ENCODE data around the gene DCAF10.
"Not testable (repeated sequence)": the region's sequence is repeated elsewhere in the genome, so short reads cannot be mapped to it uniquely, and the experiment has no call there.

DCAF10 gene

DNA sequence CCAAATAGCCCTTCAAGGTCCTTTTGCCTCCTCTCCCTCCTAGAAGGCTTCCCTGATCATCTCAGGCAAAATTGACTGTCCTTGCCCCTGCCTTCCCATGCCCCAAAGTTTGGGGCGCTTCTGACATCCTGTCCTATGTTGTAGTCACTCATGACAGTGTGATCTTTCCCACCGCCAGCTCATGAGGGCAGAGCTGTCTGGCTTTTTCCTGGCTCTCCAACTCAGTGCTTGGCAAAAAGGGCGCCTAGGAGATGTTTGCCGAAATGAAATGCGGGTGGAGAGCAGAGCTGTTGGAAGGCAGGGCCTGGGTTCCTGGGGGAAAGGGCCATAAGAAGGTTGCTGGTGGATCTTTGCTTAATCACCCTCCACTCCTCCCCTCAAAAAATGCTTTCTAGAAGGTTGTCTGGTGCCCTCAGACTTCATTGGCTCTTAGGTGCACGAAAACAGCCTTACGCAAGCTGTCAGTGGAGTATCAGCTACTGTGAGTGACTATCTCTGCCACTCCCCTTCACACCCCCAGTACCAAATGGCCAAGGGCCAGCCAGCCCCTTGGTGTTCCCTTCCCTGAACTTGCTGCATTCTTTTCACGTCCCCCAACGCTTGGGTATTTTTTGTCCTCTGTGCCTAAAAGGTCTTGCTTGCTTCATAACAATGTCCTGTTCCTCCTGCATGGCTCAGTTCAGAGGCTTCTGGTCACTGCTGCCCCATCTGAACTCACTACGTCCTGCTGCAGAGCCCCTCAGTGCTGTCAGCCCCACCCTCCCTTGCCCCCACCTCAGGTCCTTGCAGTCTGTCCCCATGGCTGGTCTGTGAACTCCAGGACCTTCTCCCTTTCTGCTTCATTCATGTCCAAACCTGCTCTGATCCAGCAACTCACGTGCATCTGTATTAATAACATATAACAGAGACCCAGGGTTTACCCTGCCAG is 106.0 kb downstream of the DCAF10 start:
- TF ChIP-seq, protein P1, sequence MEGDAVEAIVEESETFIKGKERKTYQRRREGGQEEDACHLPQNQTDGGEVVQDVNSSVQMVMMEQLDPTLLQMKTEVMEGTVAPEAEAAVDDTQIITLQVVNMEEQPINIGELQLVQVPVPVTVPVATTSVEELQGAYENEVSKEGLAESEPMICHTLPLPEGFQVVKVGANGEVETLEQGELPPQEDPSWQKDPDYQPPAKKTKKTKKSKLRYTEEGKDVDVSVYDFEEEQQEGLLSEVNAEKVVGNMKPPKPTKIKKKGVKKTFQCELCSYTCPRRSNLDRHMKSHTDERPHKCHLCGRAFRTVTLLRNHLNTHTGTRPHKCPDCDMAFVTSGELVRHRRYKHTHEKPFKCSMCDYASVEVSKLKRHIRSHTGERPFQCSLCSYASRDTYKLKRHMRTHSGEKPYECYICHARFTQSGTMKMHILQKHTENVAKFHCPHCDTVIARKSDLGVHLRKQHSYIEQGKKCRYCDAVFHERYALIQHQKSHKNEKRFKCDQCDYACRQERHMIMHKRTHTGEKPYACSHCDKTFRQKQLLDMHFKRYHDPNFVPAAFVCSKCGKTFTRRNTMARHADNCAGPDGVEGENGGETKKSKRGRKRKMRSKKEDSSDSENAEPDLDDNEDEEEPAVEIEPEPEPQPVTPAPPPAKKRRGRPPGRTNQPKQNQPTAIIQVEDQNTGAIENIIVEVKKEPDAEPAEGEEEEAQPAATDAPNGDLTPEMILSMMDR (conservative IDR thresholded peaks at IDR 0.05) = no peak
- no peak overlapping the region for H3K27ac ChIP-seq

DNA sequence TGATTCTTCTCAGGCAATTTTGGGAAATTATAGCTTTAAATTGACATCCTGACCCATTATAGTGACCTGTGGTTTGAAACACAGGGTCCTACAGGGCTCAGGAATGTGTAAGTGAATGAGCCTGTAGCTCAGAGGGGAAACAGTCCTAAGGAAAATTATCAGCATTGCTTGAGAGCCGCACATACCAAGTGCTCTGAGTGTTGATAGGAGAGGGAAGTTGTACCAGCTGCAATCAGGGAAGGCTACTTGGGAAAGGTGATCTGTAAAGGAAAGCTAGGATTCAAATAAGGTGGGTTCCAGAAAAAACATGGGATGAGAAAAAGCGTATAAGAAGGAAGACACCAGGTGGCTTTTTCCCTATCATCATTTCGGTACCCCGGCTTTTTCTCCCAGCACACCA is 107.7 kb downstream of the DCAF10 start:
- TF ChIP-seq, protein P1 (conservative IDR thresholded peaks at IDR 0.05) = no peak
- no peak overlapping the region for H3K27ac ChIP-seq

DNA sequence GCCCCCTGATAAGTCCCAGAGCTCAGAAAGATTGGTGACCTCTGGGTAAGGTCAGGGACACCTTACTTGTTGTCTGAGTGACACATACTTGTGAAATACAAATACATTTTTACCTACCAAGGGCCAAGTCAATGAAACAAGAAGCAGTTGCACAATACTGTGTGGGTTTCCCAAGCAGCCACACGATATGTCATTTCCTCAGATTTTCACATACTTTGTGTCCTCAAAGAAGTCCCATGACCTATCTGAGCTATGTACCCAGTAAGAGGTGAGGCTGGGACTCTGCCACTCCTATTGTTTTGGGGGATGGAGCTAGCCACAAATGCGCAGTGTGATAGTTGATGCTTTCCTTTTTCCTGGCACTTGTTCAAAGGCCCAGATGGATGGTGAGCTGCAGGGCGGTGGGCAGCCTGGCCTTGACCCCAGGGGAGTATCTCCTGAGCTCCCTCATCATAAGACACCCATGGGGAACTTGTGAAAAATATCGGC is 108.1 kb downstream of the DCAF10 start:
- TF ChIP-seq, protein P1 (conservative IDR thresholded peaks at IDR 0.05) = no peak
- no peak overlapping the region for H3K27ac ChIP-seq

DNA sequence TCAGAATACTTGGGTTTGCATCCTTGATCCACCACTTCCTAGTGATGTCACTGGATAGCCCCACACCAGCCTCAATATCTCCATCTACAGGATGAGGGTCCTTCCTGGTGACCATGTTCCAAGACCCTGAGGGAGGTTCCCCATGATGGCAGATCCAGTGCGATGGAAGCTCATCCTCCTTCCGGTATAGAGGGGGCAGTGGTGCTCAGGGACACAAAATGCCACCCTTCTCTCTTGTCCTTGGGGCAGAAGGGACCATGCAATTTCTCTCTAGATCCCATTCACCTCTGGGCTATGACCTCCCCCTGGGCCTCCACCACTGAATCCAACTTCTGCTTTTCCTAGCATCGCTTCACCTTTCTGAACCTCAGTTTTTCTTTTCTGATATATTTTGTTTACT is 108.7 kb downstream of the DCAF10 start:
- H3K27ac ChIP-seq = no peak overlapping the region
- TF ChIP-seq, protein P1 (conservative IDR thresholded peaks at IDR 0.05) = no peak

DNA sequence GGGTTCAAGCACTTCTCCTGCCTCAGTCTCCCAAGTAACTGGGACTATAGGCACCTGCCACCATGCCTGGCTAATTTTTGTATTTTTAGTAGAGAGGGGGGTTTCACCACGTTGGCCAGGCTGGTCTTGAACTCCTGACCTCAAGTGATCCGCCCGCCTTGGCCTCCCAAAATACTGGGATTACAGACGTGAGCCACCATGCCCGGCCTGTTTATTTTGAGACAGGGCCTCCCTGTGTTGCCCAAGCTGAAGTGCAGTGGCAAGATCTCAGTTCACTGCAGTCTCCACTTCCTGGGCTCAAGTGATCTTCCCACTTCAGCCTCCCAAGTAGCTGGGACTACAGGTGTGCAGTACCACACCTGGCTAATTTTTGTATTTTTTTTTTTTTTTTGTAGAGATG is 109.2 kb downstream of the DCAF10 start:
- not testable (repeated sequence) for H3K27ac ChIP-seq

DNA sequence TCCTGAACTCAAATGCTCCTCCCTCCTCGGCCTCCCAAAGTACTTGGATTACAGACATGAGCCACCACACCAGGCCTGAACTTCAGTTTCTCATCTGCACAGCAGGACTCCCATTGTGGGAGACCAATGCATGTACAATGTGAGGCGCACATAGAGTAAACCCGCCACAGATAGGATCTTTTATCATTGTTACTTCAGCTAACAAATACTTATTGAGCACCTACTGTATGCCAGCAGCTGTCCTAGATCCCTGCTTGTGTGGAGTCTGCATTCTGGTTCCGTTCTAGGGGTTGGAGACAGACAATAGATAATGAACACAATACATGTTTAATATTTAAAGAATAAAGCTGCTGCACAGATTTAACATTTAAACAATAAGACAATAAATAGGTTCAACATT is 109.7 kb downstream of the DCAF10 start:
- TF ChIP-seq, protein P1 (conservative IDR thresholded peaks at IDR 0.05) = no peak
- H3K27ac ChIP-seq = no peak overlapping the region

DNA sequence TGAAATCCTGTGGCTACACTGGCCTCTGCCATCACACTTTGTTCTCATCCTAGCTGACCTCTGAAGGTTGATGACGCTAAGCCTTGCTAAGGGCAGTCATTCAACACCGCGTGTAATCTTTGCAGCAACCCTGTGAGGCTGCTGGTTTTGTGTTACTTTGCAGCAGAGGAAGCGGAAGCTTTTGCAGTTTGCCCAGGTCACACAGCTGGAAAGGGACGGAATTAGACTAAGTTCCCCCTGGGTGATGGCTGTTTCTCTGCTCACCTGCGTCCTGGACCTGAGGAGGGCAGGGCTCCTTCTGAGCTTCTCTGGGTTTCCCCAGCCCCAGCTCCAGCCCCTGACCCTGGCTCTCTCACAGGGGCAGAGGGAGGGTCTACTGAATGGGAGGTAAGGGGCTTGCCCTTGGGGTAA is 110.7 kb downstream of the DCAF10 start:
- TF ChIP-seq, protein P1 (conservative IDR thresholded peaks at IDR 0.05) = no peak
- no peak overlapping the region for H3K27ac ChIP-seq
